Measurements from ENCODE around the gene PLA2G6. TPM values are rescaled to one million over a fixed set of nuclear protein-coding genes. Genes with fewer than 3 reads are reported as not detected.

The PLA2G6 gene
- total RNA-seq, 2 experiments from 2014 or later = 33.9 to 83.9 TPM

DNA sequence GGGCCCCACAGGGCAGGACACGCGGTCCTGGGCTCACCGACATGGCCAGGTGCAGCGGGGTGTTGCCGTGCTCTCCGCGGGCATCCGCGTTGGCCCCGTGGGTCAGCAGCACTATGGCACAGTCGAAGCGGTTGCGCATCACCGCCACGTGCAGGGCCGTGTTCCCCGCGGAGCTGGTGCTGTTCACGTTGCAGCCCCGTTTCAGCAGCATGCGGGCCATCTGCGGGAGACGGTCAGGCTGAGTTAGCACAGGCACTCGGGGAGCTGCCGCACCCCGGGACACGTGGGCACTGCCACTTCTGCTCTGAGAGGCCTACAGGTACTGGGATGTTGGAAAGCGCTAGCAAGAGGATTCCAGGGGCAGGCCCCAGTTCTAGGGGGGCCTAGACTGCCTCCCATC, 48.8 kb downstream of the PLA2G6 start:
- intact Hi-C loops (cut with micrococcal nuclease; ENCODE audit: unreplicated experiment) = no loop called here
- ChIA-PET POLR2A (no interaction called here), CTCF (ENCODE audit: unreplicated experiment) (no interaction called here)
- TF ChIP-seq, protein P1, sequence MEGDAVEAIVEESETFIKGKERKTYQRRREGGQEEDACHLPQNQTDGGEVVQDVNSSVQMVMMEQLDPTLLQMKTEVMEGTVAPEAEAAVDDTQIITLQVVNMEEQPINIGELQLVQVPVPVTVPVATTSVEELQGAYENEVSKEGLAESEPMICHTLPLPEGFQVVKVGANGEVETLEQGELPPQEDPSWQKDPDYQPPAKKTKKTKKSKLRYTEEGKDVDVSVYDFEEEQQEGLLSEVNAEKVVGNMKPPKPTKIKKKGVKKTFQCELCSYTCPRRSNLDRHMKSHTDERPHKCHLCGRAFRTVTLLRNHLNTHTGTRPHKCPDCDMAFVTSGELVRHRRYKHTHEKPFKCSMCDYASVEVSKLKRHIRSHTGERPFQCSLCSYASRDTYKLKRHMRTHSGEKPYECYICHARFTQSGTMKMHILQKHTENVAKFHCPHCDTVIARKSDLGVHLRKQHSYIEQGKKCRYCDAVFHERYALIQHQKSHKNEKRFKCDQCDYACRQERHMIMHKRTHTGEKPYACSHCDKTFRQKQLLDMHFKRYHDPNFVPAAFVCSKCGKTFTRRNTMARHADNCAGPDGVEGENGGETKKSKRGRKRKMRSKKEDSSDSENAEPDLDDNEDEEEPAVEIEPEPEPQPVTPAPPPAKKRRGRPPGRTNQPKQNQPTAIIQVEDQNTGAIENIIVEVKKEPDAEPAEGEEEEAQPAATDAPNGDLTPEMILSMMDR (conservative IDR thresholded peaks at IDR 0.05; ENCODE audit: low read length) = no peak
- TF ChIP-seq EZH2phosphoT487 (IDR thresholded peaks at IDR 0.05; ENCODE audit: borderline replicate concordance, low read depth, low read length) = no peak
- Histone ChIP-seq H3K36me3 (ENCODE audit: insufficient read depth, low read length) (peaks cover 8% of the 10 kb centered on the region; the same call in 1 of the 2 replicates), H3K4me3 (ENCODE audit: low read depth, low read length, poor library complexity, severe bottlenecking) (no peak overlapping the region), H3K27ac (ENCODE audit: low read depth, low read length, poor library complexity, severe bottlenecking) (no peak overlapping the region), H3K9me3 (ENCODE audit: low read length) (no peaks in the 10 kb centered on the region), H3K4me2 (ENCODE audit: low read length) (no peak overlapping the region), H4K20me1 (ENCODE audit: insufficient read depth, low read length) (no peaks in the 10 kb centered on the region), H3K4me1 (ENCODE audit: insufficient read depth, low read length, poor library complexity, severe bottlenecking) (no peaks in the 10 kb centered on the region), H2AFZ (ENCODE audit: low read length) (no peak overlapping the region), H3K9me2 (ENCODE audit: insufficient read depth, low read length) (no peaks in the 10 kb centered on the region), H3K79me2 (ENCODE audit: insufficient read depth, low read depth, low read length) (no peaks in the 10 kb centered on the region)
- BruUV-seq (replicated peaks) = no TSS peak
- no peak for DNase-seq (ENCODE audit: low spot score)

DNA sequence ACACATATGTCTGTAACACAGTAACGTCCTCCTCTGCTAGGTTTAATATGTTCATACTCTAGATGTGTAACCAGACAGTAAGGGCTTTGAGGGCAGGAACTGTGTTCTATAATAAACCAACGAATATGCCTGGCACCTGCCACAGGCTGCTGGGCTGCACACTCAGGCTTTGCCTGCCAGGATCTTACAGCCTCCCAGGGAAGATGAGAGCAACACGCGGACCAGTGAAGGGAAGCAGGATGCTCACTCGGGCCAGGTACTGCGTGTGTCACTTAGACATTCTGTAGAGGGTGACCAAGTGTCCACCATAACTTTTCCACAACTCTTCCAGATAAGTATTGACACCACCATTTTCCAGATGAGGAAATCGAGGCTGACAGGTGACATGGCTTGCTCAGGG, 49.5 kb downstream of the PLA2G6 start:
- Histone ChIP-seq H4K20me1 (ENCODE audit: insufficient read depth, low read length) (no peaks in the 10 kb centered on the region), H3K9me3 (ENCODE audit: low read length) (no peaks in the 10 kb centered on the region), H3K4me1 (ENCODE audit: insufficient read depth, low read length, poor library complexity, severe bottlenecking) (no peaks in the 10 kb centered on the region), H3K4me2 (ENCODE audit: low read length) (no peak overlapping the region), H3K79me2 (ENCODE audit: insufficient read depth, low read depth, low read length) (no peaks in the 10 kb centered on the region), H3K9me2 (ENCODE audit: insufficient read depth, low read length) (no peaks in the 10 kb centered on the region), H3K4me3 (ENCODE audit: low read depth, low read length, poor library complexity, severe bottlenecking) (no peak overlapping the region), H3K27ac (ENCODE audit: low read depth, low read length, poor library complexity, severe bottlenecking) (no peak overlapping the region), H3K36me3 (ENCODE audit: insufficient read depth, low read length) (peaks cover 8% of the 10 kb centered on the region; the same call in 1 of the 2 replicates), H2AFZ (ENCODE audit: low read length) (no peak overlapping the region)
- ChIA-PET CTCF (ENCODE audit: unreplicated experiment) (no interaction called here), POLR2A (no interaction called here)
- TF ChIP-seq, protein P1 (conservative IDR thresholded peaks at IDR 0.05; ENCODE audit: low read length) = no peak
- no peak for TF ChIP-seq EZH2phosphoT487 (IDR thresholded peaks at IDR 0.05; ENCODE audit: borderline replicate concordance, low read depth, low read length)
- intact Hi-C loops (cut with micrococcal nuclease; ENCODE audit: unreplicated experiment) = no loop called here
- DNase-seq (ENCODE audit: low spot score) = no peak
- BruUV-seq (replicated peaks) = no TSS peak

DNA sequence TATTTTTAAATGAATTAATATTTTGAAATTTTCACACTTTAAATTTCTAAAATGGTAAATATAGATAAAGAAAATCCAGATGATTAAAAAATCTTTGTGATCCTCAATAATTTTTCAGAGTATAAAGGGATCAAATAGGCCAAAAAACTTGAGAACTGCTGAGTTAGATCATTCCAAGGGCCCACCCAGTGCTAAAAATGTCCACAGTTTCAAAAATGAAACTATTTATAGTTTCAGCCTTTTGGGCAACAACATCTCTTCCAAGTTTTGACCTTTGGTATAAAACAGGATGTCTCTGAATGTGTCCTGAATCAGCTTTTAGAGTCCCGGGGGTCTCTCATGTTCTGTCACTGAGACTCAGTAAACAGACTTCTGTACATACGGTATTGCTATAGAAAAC, 50.2 kb downstream of the PLA2G6 start:
- no peak overlapping the region for H3K27ac ChIP-seq (ENCODE audit: low read depth, low read length, poor library complexity, severe bottlenecking)
- no peaks in the 10 kb centered on the region for H4K20me1 ChIP-seq (ENCODE audit: insufficient read depth, low read length)
- DNase-seq (ENCODE audit: low spot score) = no peak
- H3K79me2 ChIP-seq (ENCODE audit: insufficient read depth, low read depth, low read length) = no peaks in the 10 kb centered on the region
- peaks cover 8% of the 10 kb centered on the region; the same call in 1 of the 2 replicates for H3K36me3 ChIP-seq (ENCODE audit: insufficient read depth, low read length)
- intact Hi-C loops (cut with micrococcal nuclease; ENCODE audit: unreplicated experiment) = no loop called here
- H3K4me2 ChIP-seq (ENCODE audit: low read length) = no peak overlapping the region
- no peak overlapping the region for H2AFZ ChIP-seq (ENCODE audit: low read length)
- no peaks in the 10 kb centered on the region for H3K9me3 ChIP-seq (ENCODE audit: low read length)
- BruUV-seq (replicated peaks) = no TSS peak
- no peaks in the 10 kb centered on the region for H3K9me2 ChIP-seq (ENCODE audit: insufficient read depth, low read length)
- H3K4me1 ChIP-seq (ENCODE audit: insufficient read depth, low read length, poor library complexity, severe bottlenecking) = no peaks in the 10 kb centered on the region
- CTCF ChIA-PET (ENCODE audit: unreplicated experiment) = no interaction called here
- no peak for TF ChIP-seq EZH2phosphoT487 (IDR thresholded peaks at IDR 0.05; ENCODE audit: borderline replicate concordance, low read depth, low read length)
- TF ChIP-seq, protein P1 (conservative IDR thresholded peaks at IDR 0.05; ENCODE audit: low read length) = no peak
- H3K4me3 ChIP-seq (ENCODE audit: low read depth, low read length, poor library complexity, severe bottlenecking) = no peak overlapping the region
- POLR2A ChIA-PET = no interaction called here

All from OCI-LY7 (cell line).